IPS-18c (cell line): ENCODE data around the gene ADRA2C.

Experiments used
- H3K4me3 ChIP-seq: 2 replicates; pipeline ENCODE4 v1.7.0; 2013; ENCODE audit warnings: low read depth, mild to moderate bottlenecking, low read length, moderate library complexity; ENCODE audit not compliant: insufficient read depth
- H3K9me3 ChIP-seq: one replicate; pipeline ENCODE4 v1.6.1; 2013; ENCODE audit warnings: mild to moderate bottlenecking, low read length, moderate library complexity; ENCODE audit not compliant: control insufficient read depth, insufficient read depth

The ADRA2C gene

DNA sequence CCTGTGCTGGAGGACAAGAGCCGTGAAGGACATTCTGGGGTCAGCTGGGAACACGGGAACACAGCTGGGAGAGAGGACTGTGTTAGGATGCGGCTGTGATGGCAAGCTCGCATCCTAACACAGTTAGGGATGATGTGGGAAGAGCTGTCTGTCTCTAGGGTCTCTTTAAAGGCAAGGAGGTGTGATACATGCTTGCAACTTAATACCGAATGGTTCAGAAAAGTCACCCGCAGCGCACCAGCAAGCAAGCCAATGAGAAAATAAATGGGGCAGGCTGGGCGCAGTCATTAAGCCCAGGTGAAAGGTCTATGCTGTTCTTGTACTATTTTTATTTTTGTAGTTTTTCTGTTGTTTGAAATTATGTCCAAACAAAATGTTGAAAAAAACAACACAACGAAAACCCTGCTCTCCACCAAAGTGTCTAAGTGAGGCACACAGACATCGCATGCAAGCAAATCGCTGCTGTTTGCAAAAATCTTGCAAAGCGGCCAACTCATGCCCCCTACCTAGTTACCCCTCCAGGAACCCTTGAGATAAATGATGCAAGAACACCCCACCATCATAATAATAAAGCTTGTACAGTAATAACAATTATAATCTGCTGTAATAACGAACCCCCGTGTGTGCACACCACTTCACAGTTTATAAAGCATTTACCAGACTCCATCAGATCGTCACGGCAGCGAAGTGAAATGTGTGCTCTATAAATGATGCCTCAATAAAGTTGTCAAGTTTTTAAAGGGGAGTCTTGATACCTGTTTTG, 17.9 kb upstream of the ADRA2C start:
- Histone ChIP-seq H3K4me3 (no peak overlapping the region), H3K9me3 (peaks cover 2% of the 10 kb centered on the region)

DNA sequence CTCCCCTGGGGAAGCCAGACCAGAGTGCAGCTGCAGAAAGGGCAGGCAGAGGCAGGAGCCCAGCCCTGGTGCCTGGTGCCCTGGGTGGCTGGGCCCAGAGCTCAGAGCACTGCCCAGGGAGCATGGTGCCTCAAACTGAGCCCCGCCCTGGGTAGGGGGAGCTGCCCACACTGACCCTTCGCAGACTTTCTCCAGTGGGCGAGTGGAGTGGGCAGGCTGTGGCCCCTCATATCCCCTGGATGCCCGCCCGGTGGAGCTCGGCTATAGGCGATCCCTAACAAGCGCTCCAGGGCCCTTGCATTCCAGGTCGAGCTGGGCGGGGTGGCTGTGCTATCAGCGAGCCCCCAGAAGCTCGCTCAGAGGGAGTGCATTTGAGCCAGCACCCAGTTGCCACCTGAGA, 17.1 kb upstream of the ADRA2C start:
- H3K9me3 ChIP-seq: peaks cover 4% of the 10 kb centered on the region
- H3K4me3 ChIP-seq: no peak overlapping the region

GRCh38 chr4:3750334-3750733, 15.9 kb upstream of the ADRA2C start:
- peaks cover 4% of the 10 kb centered on the region for H3K9me3 ChIP-seq
- H3K4me3 ChIP-seq: no peak overlapping the region

DNA sequence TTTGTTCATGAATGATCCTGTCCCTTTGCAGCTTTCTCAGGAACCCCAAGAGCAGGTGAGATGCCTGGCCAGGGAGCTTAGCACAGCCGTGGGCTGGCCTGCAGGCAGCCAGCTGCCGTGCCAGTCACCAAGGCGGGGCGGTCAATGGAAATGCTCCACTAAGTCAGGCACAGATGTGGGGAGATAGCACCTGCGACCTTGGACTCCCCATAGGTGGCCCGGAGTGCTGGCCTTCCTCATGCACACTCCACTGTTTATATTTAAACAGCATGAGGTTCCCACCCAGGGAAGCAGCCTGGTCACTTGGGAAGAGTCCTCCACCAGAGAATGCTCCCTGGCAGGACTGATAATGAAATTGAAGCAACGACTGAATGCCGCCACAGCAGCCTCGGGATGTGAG, 14.2 kb upstream of the ADRA2C start:
- peaks cover 4% of the 10 kb centered on the region for H3K9me3 ChIP-seq

DNA sequence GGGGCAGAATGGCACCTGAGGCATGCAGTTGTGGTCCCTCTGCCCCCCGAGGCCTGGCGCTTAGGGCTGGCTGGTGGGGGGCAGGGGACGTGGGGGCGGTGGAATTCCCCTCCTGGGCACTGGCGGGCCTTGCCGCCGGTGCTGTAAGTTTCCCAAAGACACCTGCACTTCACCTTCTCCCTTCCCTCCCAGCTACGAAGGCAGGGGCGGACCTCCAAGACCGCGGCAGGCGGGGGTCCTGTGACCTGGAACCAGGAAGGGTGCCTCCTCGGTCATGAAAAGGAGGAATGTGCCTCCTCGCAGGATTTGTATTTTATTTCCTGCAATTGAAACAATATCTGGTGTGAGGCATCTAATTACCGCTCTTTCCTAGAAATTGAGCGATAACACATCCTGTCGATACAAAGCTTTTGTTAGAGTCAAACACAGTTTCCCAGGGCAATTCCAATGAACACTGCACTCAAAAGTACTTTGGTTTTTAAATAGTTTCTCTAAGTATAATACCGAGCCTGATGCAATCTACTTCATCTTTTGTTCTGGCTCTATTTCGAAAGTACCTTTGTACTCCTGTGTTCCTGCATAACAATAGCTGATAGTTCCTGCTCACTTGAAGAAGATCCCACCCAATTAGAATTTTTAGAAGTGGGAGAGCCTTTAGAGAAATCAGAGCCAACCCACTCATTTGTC, 12.3 kb upstream of the ADRA2C start:
- no peak overlapping the region for H3K4me3 ChIP-seq
- H3K9me3 ChIP-seq: peaks cover 7% of the 10 kb centered on the region

More for the DNA sequence above, 14.2 kb upstream of the ADRA2C start:
- H3K4me3 ChIP-seq: no peak overlapping the region

- no peak overlapping the region for H3K4me3 ChIP-seq
- peaks cover 9% of the 10 kb centered on the region for H3K9me3 ChIP-seq
Measured at GRCh38 chr4:3756343-3757059, 9.7 kb upstream of the ADRA2C start.

DNA sequence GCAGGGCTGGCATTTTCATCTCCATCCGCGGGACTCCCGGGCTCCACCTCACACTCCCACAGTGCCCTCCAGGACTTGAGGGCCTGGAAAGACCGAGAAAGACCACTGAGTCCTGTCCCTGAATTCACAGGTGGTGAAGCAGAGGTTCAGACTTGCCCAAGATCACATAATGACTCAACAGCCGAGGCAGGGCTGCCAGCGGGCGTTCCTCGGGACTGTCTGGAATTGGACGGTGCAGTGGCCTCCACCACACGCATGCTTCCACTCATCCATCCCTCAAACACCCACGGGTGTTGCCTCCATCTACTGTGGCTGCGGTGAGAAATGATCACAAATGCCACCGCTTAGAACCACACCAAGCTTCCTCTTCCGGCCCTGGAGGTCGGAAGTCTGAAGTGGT, 6.9 kb upstream of the ADRA2C start:
- peaks cover 5% of the 10 kb centered on the region for H3K9me3 ChIP-seq
- no peak overlapping the region for H3K4me3 ChIP-seq

GRCh38 chr4:3760346-3760745, 5.8 kb upstream of the ADRA2C start:
- no peak overlapping the region for H3K4me3 ChIP-seq
- peaks cover 5% of the 10 kb centered on the region for H3K9me3 ChIP-seq

DNA sequence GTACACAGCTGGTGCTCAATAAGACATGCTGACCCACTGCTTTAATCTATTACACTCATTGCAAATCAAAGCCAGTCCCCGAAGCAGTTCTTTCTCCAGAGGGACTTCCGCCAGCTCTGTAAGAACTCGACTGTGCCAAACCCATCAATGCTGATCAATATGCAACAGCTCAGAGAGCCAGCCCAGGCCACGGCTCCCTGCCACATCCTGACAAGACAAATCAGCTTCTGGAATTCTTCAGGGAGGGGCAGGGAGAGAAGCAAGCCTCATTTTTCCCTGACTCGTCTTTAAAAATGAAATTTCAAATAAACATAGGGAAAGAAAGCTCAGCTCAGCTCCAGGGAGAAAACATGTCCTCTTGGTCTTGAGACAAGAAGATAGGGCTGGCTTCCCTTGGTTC, 5.3 kb upstream of the ADRA2C start:
- Histone ChIP-seq H3K4me3 (no peak overlapping the region), H3K9me3 (peaks cover 5% of the 10 kb centered on the region)

GRCh38 chr4:3762264-3762663, 3.9 kb upstream of the ADRA2C start:
- Histone ChIP-seq H3K4me3 (no peak overlapping the region), H3K9me3 (peaks cover 5% of the 10 kb centered on the region)

- peaks cover 2% of the 10 kb centered on the region for H3K9me3 ChIP-seq
- H3K4me3 ChIP-seq: no peak overlapping the region
Measured at GRCh38 chr4:3762753-3763549, 3.2 kb upstream of the ADRA2C start.

GRCh38 chr4:3765271-3766035, 732 bp upstream of the ADRA2C start:
- no peaks in the 10 kb centered on the region for H3K9me3 ChIP-seq
- peak overlapping the region; percentile 40 for H3K4me3 ChIP-seq

DNA sequence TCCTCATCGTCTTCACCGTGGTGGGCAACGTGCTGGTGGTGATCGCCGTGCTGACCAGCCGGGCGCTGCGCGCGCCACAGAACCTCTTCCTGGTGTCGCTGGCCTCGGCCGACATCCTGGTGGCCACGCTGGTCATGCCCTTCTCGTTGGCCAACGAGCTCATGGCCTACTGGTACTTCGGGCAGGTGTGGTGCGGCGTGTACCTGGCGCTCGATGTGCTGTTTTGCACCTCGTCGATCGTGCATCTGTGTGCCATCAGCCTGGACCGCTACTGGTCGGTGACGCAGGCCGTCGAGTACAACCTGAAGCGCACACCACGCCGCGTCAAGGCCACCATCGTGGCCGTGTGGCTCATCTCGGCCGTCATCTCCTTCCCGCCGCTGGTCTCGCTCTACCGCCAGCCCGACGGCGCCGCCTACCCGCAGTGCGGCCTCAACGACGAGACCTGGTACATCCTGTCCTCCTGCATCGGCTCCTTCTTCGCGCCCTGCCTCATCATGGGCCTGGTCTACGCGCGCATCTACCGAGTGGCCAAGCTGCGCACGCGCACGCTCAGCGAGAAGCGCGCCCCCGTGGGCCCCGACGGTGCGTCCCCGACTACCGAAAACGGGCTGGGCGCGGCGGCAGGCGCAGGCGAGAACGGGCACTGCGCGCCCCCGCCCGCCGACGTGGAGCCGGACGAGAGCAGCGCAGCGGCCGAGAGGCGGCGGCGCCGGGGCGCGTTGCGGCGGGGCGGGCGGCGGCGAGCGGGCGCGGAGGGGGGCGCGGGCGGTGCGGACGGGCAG, 792 bp downstream of the ADRA2C start:
- no peaks in the 10 kb centered on the region for H3K9me3 ChIP-seq
- H3K4me3 ChIP-seq: peak overlapping the region; percentile 6; the same call in 1 of the 2 replicates

- no peak overlapping the region for H3K4me3 ChIP-seq
- H3K9me3 ChIP-seq: no peaks in the 10 kb centered on the region
Measured at GRCh38 chr4:3767570-3768288, 1.5 kb downstream of the ADRA2C start.

DNA sequence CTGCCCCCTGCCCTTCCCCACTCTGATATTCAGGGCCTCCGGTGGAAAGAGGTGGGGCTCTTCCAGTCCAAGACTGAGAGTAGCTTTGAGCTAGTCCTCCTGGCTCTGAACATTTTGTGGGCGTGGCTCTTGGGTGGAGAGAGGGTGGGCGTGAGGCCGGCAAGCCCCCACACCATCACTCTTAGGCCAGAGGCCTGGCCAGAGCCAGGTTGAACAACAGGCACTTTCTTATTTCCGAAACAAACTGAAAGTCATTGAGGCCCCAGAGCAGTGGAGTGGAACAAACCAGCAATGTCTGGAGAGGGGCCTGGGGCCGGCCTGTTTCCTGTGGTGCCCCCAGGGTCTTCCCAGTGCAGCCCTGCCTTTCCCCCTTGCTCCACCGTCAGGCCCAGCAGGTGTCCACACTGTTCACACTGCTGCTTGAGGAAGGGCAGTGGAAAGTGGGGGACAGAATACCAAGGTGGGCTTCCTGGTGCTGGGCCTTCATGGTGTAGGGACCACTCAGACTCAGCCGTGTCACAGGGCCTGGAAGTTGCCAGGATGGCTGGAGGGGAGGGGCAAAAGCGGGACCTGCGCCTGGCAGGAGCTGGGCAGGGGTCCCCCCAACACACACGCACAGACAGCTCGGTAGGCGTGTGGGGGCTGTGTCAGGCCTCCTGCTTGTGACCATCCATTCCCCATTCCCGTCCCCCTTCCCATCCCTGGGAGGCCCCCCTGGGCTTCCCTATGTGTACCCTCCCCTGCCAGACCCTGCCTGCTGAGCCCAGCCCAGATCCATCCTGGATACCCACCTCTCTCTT, 2.9 kb downstream of the ADRA2C start:
- Histone ChIP-seq H3K4me3 (no peak overlapping the region), H3K9me3 (no peaks in the 10 kb centered on the region)
